Esophagus squamous epithelium (tissue), 5 donors: ENCODE measurements around the gene KRTAP10-10. TPM values are rescaled to one million over a fixed set of nuclear protein-coding genes. Genes with fewer than 3 reads are reported as not detected.

Source experiments
- DNase-seq: peaks from one replicate; lab custom pipeline; 2025; lab: John Stamatoyannopoulos, UW
- H3K27ac ChIP-seq, 4 donors: fragments of 200-600 bp; sonication (generic); one replicate each; pipeline ENCODE4 v1.5.1; 2016 to 2019; ENCODE audit warnings: mild to moderate bottlenecking in 1 of 4
- H3K27me3 ChIP-seq, 4 donors: fragments of 200-600 bp; sonication (generic); 1 replicate in 3 of 4; 2 replicates in 1 of 4; pipeline versions ENCODE4 v1.5.1 to v1.6.0; 2017 to 2021; ENCODE audit warnings: antibody characterized with exemption in 1 of 4
- H3K36me3 ChIP-seq, 3 donors: fragments of 200-600 bp; sonication (generic); one replicate each; pipeline ENCODE4 v1.5.1; 2016 to 2019
- H3K4me1 ChIP-seq, 3 donors: fragments of 200-600 bp; sonication (generic); one replicate each; pipeline ENCODE4 v1.5.1; 2017 to 2019
- H3K4me3 ChIP-seq, 4 donors: fragments of 200-600 bp; sonication (generic); 1 replicate in 3 of 4; 2 replicates in 1 of 4; pipeline ENCODE4 v1.5.1; 2016 to 2019; ENCODE audit warnings: mild to moderate bottlenecking in 2 of 4, moderate library complexity in 1 of 4
- H3K9me3 ChIP-seq, 3 donors: fragments of 200-600 bp; sonication (generic); one replicate each; pipeline ENCODE4 v1.5.1; 2016 to 2019
- CTCF ChIP-seq, 6 experiments: fragments of 450-650 bp in 4 of 6; fragments of 200-600 bp in 2 of 6; sonication (generic) in 2 of 6; IDR thresholded peaks; one replicate each; pipeline ENCODE4 v1.5.1; 2016 to 2019; ENCODE audit warnings: antibody characterized with exemption in 6 of 6, mild to moderate bottlenecking in 4 of 6, moderate library complexity in 4 of 6
- POLR2A ChIP-seq, 4 donors: fragments of 450-650 bp; IDR thresholded peaks; one replicate each; pipeline ENCODE4 v1.6.1; 2017; ENCODE audit warnings: antibody characterized with exemption in 4 of 4, mild to moderate bottlenecking in 4 of 4, moderate library complexity in 3 of 4
- WGBS, 2 donors: methylation state at CpG; one replicate each; pipeline ENCODE4 v1.1.5; 2018; 5-methylcytosine and 5-hydroxymethylcytosine counted together
- intact Hi-C: fragments of 100-400 bp; cut with DNase I; formaldehyde crosslinking; loops from one replicate; pipeline ENCODE4 v1.15.0; 2022
- total RNA-seq, 4 donors: library from RNA; depleted of rRNA; stranded (reverse); fragments of >200 nt; gene quantifications; one replicate each; pipeline ENCODE4 v1.1.0, GENCODE V29; 2016
- donor health status: DM: yes; HTN: yes; CAD: no.

Gene KRTAP10-10
- total RNA-seq, 4 donors from 2014 or later: not detected

- DNase-seq: no peak
Observed at GRCh38 chr21:44592446-44593311, 44.5 kb upstream of the KRTAP10-10 start, which contains the start of gene KRTAP10-6. Gene KRTAP10-6, minus strand, starts transcription at chr21:44592505. Its CDS starts 21 bp downstream, at chr21:44592484.

DNA sequence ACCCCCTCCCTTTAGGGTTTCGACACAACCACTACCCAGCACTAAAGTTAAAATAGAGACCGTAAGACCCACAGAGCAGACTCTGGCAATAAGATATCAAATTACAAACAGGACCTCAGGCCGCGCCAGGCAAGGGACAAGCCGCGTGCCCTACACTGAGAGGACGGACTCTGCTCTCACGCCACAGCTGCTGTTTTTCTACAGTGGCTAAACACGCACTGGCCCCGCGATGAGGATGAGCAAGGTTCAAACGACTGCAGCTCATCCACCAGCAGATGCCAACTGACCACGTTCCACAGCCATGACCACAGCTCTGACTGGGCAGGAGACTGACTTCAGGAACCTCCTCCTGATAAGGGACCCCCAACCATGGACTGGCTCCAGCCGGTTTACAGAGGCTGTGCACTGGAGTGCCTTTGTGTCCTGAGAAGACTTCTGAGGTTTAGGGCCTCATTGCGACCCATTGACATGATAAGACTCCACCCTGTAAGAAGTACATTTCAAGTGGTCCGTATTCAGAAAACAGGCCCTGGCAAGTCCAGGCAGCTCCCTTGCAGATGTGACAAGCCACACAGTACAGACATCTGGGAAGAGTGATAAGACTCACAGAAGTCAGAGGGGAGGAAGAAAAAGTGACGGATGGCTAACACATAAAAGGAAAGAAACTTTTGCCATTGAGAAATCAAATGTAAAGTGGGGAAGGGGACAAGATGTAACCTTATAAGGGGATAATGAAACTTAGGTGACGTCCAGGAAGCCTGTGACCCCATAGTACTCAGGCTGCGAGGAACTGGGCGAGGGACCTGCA lies 43.4 kb upstream of the KRTAP10-10 start:
- intact Hi-C loops: no loop called here
- H3K36me3 ChIP-seq: no peaks in the 10 kb centered on the region
- no peak for TF ChIP-seq POLR2A (IDR thresholded peaks at IDR 0.05)
- TF ChIP-seq CTCF (IDR thresholded peaks at IDR 0.05): no peak
- H3K27me3 ChIP-seq: peaks cover 0 to 71% (median 0%) of the 10 kb centered on the region in 4 donors
- H3K27ac ChIP-seq: no peak overlapping the region
- H3K9me3 ChIP-seq: no peaks in the 10 kb centered on the region
- no peak for DNase-seq
- no peak overlapping the region for H3K4me3 ChIP-seq
- H3K4me1 ChIP-seq: peaks cover 0 to 15% (median 0%) of the 10 kb centered on the region in 3 donors
- WGBS, 2 donors: 61 to 62% methylated on average over 12 to 18 of the region's 20 CpGs

More at GRCh38 chr21:44592446-44593311, 44.5 kb upstream of the KRTAP10-10 start, which contains the start of gene KRTAP10-6:
- Histone ChIP-seq H3K9me3 (no peaks in the 10 kb centered on the region), H3K36me3 (no peaks in the 10 kb centered on the region), H3K27ac (no peak within 1 kb of the TSS), H3K27me3 (peaks cover 0 to 66% (median 0%) of the 10 kb centered on the region in 4 donors), H3K4me3 (peak within 1 kb of the TSS in 1 of 4 donors; percentile 7), H3K4me1 (peaks cover 0 to 15% (median 0%) of the 10 kb centered on the region in 3 donors)
- TF ChIP-seq POLR2A (IDR thresholded peaks at IDR 0.05) (no peak), CTCF (IDR thresholded peaks at IDR 0.05) (no peak)
- intact Hi-C loops: no loop called here
- WGBS, 2 donors: 49 to 66% methylated on average over 14 to 16 of the region's 33 CpGs

- DNase-seq: no peak
- no peak for TF ChIP-seq CTCF (IDR thresholded peaks at IDR 0.05)
- TF ChIP-seq POLR2A (IDR thresholded peaks at IDR 0.05): no peak
- H3K27me3 ChIP-seq: peaks cover 0 to 71% (median 0%) of the 10 kb centered on the region in 4 donors
- H3K36me3 ChIP-seq: no peaks in the 10 kb centered on the region
- no peaks in the 10 kb centered on the region for H3K9me3 ChIP-seq
- intact Hi-C loops: no loop called here
- 74% methylated on average over 11 to 12 of the region's 12 CpGs for whole genome bisulfite sequencing, 2 donors
- no peak overlapping the region for H3K4me3 ChIP-seq
- no peak overlapping the region for H3K27ac ChIP-seq
- H3K4me1 ChIP-seq: peaks cover 0 to 15% (median 0%) of the 10 kb centered on the region in 3 donors
Observed at GRCh38 chr21:44594406-44594916, 42.7 kb upstream of the KRTAP10-10 start.

DNA sequence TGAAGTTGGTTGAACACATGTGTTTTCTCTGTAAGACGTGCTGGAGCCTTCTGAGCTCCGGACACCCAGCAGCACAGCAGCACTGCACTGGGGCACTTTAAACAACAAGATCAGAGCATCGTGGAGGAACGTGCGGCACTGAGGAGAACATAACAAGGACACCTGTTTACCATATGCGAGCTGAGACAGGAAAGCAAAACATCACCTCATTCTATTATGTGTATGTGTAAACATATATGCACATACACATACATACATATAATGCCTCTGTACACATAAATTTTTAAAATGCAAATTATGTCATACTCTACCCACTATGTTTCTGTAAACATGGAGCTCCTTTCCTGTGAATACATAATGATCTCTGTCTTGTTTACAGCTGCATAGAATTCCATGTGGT lies 41.6 kb upstream of the KRTAP10-10 start:
- Histone ChIP-seq H3K9me3 (no peaks in the 10 kb centered on the region), H3K27me3 (peaks cover 0 to 71% (median 0%) of the 10 kb centered on the region in 4 donors), H3K27ac (no peak overlapping the region), H3K4me3 (no peak overlapping the region), H3K36me3 (no peaks in the 10 kb centered on the region), H3K4me1 (peaks cover 0 to 15% (median 0%) of the 10 kb centered on the region in 3 donors)
- intact Hi-C loops: no loop called here
- TF ChIP-seq CTCF (IDR thresholded peaks at IDR 0.05): no peak
- TF ChIP-seq POLR2A (IDR thresholded peaks at IDR 0.05): no peak
- WGBS, 2 donors: 62 to 66% methylated on average over 6 of the region's 6 CpGs
- no peak for DNase-seq
